ENCODE results near the gene CAMK4. TPM values are rescaled to one million over a fixed set of nuclear protein-coding genes. Genes with fewer than 3 reads are reported as not detected.

Gene CAMK4
- total and polyA plus RNA-seq, 9 of the 15 experiments (the other 6 are each of a cell fraction or from before 2014, with no cell fraction given) = 0.35 TPM; not detected in 8

GRCh38 chr5:111394586-111394985, 170.4 kb downstream of the CAMK4 start (continued):
- no peak for TF ChIP-seq BCLAF1 (IDR thresholded peaks at IDR 0.05; ENCODE audit: borderline replicate concordance in 1 of 2, control insufficient read depth in 1 of 2, low read depth in 2 of 2, low read length in 1 of 2)
- no peak for TF ChIP-seq ARID4B (CRISPR knock-in tag; IDR thresholded peaks at IDR 0.05)
- TF ChIP-seq RNF2 (IDR thresholded peaks at IDR 0.05) = no peak
- TF ChIP-seq ZC3H8 (IDR thresholded peaks at IDR 0.05) = no peak
- TF ChIP-seq ZNF592 (IDR thresholded peaks at IDR 0.05) = no peak
- no peak for TF ChIP-seq CREB3 (tag; conservative IDR thresholded peaks at IDR 0.05; ENCODE audit: low read depth)
- no peak for TF ChIP-seq MTA3 (IDR thresholded peaks at IDR 0.05; ENCODE audit: borderline replicate concordance)
